ENCODE data around the gene CD44. TPM values are rescaled to one million over a fixed set of nuclear protein-coding genes. Genes with fewer than 3 reads are reported as not detected.

Gene CD44
- polyA plus RNA-seq, 1 of the 3 experiments (the other 2 are of a cell fraction) = 457 TPM

DNA sequence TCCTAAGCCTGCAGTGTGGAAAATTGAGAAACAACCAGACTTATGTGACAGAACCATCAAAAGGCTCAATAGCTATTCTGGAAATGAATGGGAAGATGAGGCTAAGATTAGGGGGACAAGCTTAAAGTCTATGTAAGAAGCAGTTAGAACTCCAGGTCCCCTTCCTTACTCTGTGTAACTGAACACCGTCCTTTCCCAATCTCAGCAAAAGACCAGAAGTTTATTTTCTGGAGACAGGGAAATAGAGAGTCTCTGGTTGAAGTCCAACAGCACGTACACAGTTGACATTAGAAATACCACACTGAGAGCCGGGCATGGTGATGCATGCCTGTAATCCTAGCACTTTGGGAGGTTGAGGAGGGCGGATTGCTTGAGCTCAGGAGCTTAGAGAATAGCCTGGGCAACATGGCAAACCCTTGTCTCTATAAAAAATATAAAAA, 93.9 kb downstream of the CD44 start:
- Histone ChIP-seq H3F3A (replicated peaks; ENCODE audit: insufficient read depth) (peaks cover 72% of the 10 kb centered on the region), H3K27me3 (ENCODE audit: insufficient read depth) (no peaks in the 10 kb centered on the region), H3K4me2 (no peak overlapping the region), H4K20me1 (ENCODE audit: insufficient read depth) (no peaks in the 10 kb centered on the region), H3K79me2 (ENCODE audit: insufficient read depth) (no peaks in the 10 kb centered on the region), H3K27ac (ENCODE audit: low read depth in 2 of 2, low read length in 1 of 2) (no peak overlapping the region), H3K4me3 (ENCODE audit: low read depth in 2 of 2, low read length in 1 of 2) (no peak overlapping the region), H3K9me3 (no peaks in the 10 kb centered on the region), H3K36me3 (replicated peaks in 1 of 2; ENCODE audit: control insufficient read depth in 1 of 2, insufficient read depth in 2 of 2, low read length in 1 of 2) (peaks cover 24 to 45% of the 10 kb centered on the region in 2 experiments), H2AFZ (ENCODE audit: low read depth) (no peak overlapping the region), H3K9ac (no peak overlapping the region), H3K9me2 (no peaks in the 10 kb centered on the region), H3K4me1 (ENCODE audit: control insufficient read depth in 1 of 2, insufficient read depth in 2 of 2, low read depth in 1 of 2, low read length in 1 of 2) (peaks cover 0 to 2% of the 10 kb centered on the region in 2 experiments; a peak in 1 of 4 replicates)
- TF ChIP-seq SMC3 (IDR thresholded peaks at IDR 0.05; ENCODE audit: low read depth, low read length) (no peak), TAF1 (IDR thresholded peaks at IDR 0.05; ENCODE audit: borderline replicate concordance, low read depth, low read length) (no peak), YY1 (IDR thresholded peaks at IDR 0.05; ENCODE audit: low read depth) (no peak), TEAD4 (IDR thresholded peaks at IDR 0.05; ENCODE audit: borderline replicate concordance, insufficient read depth) (no peak), FOXM1 (IDR thresholded peaks at IDR 0.05; ENCODE audit: low read depth) (no peak), MEF2A (IDR thresholded peaks at IDR 0.05; ENCODE audit: borderline replicate concordance, low read depth) (no peak), RFX5 (IDR thresholded peaks at IDR 0.05; ENCODE audit: low read length) (no peak), ELF1 (IDR thresholded peaks at IDR 0.05) (no peak), NFIC (IDR thresholded peaks at IDR 0.05; ENCODE audit: borderline replicate concordance) (no peak), SIN3A (IDR thresholded peaks at IDR 0.05; ENCODE audit: borderline replicate concordance, low read depth, low read length) (no peak), EZH2phosphoT487 (IDR thresholded peaks at IDR 0.05; ENCODE audit: borderline replicate concordance, low read depth) (no peak), NRF1 (IDR thresholded peaks at IDR 0.05; ENCODE audit: low read depth, low read length) (no peak), GATA2 (CRISPR knock-in tag; IDR thresholded peaks at IDR 0.05) (no peak), POLR2AphosphoS5 (IDR thresholded peaks at IDR 0.05; ENCODE audit: low read depth, low read length) (no peak)
- TF ChIP-seq, protein P1, sequence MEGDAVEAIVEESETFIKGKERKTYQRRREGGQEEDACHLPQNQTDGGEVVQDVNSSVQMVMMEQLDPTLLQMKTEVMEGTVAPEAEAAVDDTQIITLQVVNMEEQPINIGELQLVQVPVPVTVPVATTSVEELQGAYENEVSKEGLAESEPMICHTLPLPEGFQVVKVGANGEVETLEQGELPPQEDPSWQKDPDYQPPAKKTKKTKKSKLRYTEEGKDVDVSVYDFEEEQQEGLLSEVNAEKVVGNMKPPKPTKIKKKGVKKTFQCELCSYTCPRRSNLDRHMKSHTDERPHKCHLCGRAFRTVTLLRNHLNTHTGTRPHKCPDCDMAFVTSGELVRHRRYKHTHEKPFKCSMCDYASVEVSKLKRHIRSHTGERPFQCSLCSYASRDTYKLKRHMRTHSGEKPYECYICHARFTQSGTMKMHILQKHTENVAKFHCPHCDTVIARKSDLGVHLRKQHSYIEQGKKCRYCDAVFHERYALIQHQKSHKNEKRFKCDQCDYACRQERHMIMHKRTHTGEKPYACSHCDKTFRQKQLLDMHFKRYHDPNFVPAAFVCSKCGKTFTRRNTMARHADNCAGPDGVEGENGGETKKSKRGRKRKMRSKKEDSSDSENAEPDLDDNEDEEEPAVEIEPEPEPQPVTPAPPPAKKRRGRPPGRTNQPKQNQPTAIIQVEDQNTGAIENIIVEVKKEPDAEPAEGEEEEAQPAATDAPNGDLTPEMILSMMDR (IDR thresholded peaks at IDR 0.05) = no peak
- TF ChIP-seq, protein P2, sequence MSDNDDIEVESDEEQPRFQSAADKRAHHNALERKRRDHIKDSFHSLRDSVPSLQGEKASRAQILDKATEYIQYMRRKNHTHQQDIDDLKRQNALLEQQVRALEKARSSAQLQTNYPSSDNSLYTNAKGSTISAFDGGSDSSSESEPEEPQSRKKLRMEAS (IDR thresholded peaks at IDR 0.05; ENCODE audit: low read depth) = no peak
- TF ChIP-seq, protein P3, sequence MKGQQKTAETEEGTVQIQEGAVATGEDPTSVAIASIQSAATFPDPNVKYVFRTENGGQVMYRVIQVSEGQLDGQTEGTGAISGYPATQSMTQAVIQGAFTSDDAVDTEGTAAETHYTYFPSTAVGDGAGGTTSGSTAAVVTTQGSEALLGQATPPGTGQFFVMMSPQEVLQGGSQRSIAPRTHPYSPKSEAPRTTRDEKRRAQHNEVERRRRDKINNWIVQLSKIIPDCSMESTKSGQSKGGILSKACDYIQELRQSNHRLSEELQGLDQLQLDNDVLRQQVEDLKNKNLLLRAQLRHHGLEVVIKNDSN (IDR thresholded peaks at IDR 0.05; ENCODE audit: borderline replicate concordance, low read depth) = no peak
- TF ChIP-seq, protein P4, sequence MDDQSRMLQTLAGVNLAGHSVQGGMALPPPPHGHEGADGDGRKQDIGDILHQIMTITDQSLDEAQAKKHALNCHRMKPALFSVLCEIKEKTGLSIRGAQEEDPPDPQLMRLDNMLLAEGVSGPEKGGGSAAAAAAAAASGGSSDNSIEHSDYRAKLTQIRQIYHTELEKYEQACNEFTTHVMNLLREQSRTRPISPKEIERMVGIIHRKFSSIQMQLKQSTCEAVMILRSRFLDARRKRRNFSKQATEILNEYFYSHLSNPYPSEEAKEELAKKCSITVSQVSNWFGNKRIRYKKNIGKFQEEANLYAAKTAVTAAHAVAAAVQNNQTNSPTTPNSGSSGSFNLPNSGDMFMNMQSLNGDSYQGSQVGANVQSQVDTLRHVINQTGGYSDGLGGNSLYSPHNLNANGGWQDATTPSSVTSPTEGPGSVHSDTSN (IDR thresholded peaks at IDR 0.05) = no peak
- TF ChIP-seq, protein P5, sequence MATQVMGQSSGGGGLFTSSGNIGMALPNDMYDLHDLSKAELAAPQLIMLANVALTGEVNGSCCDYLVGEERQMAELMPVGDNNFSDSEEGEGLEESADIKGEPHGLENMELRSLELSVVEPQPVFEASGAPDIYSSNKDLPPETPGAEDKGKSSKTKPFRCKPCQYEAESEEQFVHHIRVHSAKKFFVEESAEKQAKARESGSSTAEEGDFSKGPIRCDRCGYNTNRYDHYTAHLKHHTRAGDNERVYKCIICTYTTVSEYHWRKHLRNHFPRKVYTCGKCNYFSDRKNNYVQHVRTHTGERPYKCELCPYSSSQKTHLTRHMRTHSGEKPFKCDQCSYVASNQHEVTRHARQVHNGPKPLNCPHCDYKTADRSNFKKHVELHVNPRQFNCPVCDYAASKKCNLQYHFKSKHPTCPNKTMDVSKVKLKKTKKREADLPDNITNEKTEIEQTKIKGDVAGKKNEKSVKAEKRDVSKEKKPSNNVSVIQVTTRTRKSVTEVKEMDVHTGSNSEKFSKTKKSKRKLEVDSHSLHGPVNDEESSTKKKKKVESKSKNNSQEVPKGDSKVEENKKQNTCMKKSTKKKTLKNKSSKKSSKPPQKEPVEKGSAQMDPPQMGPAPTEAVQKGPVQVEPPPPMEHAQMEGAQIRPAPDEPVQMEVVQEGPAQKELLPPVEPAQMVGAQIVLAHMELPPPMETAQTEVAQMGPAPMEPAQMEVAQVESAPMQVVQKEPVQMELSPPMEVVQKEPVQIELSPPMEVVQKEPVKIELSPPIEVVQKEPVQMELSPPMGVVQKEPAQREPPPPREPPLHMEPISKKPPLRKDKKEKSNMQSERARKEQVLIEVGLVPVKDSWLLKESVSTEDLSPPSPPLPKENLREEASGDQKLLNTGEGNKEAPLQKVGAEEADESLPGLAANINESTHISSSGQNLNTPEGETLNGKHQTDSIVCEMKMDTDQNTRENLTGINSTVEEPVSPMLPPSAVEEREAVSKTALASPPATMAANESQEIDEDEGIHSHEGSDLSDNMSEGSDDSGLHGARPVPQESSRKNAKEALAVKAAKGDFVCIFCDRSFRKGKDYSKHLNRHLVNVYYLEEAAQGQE (IDR thresholded peaks at IDR 0.05; ENCODE audit: low read depth, low read length) = no peak
- DNase-seq = no peak
- ChIA-PET CTCF (interaction anchor here (1.1 to 1.2 kb wide), 2 partner anchors 9 to 306 kb away, joined by 3 read pairs; no protein-coding TSS in a partner anchor), POLR2A (no interaction called here)
- WGBS (ENCODE audit: low lambda C conversion rate) = 92% methylated on average over 4 of the region's 4 CpGs
